GM08714 (cell line): ENCODE results near the gene CTBP2.

ENCODE experiments used
- H3K4me3 ChIP-seq: fragments of 200-500 bp; sonication (Bioruptor generic); 2 replicates; pipeline ENCODE4 v1.5.1; 2014; ENCODE audit warnings: mild to moderate bottlenecking, low read length, inconsistent platforms
- ZNF274 ChIP-seq: IDR thresholded peaks from 2 replicates; pipeline ENCODE4 v1.6.1; 2012; ENCODE audit warnings: mild to moderate bottlenecking, low read depth, low read length

The CTBP2 gene

DNA sequence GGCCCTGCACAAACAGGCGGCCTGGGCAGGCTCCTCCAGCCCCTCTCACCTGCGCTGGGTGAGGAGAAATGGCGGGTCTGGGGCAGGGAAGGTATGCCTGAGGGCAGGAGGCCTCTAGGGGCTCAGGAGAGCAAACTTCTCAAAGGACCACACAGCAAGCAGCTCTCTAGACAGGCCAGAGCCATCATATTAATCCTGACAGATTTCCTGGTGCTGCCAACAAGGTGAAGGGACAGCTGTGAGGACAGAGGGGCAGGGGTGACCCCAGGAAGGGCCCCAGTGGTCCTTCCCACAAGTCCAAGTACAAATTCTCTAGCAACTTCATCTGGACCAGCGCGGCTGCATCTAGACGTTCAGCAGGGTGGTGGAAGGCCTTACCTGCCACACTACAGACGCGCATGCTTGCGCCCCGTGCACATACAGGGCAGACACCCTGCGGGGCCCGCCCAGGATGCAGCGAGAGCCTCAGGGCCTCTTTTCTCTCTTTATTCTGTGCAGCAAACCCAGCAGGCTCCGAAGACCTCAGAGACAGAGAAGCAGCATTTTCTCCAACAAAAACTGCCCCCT lies 156.4 kb downstream of the CTBP2 start:
- H3K4me3 ChIP-seq: no peak overlapping the region
- TF ChIP-seq ZNF274: no peak

DNA sequence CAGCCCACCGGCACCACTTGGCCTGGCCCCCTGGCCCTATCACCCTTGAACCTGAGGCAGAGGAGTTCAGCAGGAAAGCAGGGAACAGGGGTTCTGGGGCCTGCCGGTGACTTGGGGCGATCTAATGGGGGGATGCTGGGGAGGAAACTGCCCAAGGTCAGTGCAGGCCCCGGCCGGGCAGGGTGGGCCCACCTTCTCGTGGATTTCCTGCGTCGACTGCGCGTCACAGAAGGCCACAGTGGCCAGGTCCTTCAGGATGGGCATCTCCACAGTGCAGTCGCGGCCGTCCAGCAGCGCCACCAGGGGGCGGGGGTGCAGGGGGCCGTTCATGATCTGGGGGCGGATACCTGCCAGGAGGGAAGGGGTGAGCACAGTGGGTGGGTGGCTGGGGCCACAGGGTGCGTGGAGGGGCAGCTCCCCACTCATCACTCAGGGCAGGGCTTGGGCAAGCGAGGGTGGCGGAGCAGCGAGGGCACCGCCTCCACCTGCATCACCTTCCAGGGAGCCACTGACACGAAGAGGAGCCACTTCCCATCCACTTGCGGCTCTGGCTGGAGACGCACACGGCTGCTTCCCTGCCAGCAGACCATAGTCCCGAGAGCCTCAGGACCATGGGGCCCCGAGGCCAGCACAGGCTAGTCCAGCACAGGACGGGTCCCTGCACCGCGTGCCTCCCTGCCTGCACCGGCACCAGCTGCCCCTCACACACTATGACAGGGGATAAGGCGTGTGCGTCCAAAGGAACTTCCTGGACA lies 157.0 kb downstream of the CTBP2 start:
- TF ChIP-seq ZNF274: no peak
- no peak overlapping the region for H3K4me3 ChIP-seq

DNA sequence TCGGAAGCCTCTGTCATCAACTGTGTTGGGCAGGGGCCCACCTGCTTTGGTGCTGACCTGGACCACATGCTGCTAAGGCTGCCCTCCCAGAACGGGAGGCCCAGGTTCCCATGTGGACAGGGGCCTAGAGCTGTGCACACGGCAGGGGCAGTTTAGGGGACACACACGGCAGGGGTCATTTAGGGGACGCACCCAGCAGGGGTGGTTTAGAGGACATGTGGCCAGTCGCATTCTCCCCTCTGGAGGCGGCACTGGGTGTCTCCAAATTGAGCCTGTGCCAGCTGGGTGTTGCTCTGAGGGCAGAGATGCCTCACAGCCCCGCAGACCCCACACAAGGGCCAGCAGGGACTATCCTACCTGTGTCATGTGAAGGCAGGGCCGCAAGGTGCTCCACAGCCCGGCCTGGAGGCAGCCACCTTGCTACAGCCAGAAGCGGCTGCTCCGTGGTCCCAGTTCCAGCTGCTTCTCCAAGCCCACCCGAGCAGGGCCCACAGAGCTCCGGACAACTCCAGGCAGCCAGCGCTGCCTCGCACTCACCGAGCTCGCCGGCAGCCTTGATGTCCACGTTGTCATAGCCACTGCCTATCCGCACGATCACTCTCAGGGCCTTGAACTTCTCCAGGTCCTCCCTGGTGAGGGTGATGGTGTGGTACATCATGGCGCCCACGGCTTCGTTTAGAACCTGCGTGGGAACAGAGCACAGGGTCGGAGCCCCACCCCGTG lies 157.8 kb downstream of the CTBP2 start:
- TF ChIP-seq ZNF274: no peak
- H3K4me3 ChIP-seq: no peak overlapping the region

DNA sequence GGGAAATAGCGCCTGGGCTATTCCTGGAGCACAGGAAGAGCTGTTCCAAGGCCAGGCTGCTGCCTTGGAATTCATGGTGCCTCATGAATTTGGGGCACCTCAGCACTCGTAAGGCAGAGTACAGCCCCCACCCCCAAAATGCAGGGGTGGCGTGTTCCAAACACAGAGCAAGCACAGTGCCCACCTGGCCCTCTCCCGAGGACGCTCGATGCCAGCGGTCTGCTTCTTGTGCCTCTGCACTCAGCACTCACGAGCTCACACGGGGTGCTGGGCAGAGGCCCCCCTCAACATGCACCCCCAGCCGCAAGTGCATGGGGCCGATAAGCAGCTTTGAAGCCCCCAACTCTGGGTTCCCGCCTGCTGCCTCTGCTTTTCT lies 158.3 kb downstream of the CTBP2 start:
- no peak for TF ChIP-seq ZNF274
- no peak overlapping the region for H3K4me3 ChIP-seq

DNA sequence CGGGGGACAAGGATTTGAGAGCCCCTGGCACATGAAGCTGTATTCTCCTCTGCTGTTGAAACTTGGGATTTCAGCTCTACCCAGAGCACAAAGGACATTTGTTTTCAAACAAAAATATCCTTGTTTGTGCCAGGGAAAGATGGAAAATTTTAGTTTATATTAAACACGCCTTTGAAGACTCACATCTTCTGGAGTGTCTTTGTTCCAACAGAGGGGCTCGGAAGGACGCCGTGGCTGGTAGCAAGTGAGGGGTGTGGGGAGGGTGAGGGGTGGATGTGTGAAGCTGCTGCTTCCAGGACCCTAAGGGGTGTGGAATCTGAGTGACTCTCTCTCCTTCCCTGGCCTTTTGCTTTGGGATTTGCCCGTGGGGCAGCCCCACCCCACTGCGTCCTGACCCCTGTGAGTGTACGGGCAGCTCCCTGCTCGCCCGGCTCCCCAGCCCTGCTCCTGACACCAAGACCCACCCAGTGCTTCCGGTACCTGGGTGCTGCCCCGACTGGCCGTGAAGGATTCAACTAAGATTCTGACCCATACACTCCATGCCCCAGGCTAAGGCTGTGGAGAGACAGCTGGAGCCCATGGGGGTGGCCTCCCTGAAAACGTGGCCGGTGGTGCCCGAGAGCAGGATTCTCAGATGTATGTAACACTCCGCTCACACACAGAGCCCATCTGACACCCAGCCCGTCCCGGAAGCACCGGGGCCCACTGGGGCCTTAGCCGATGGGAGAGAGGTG lies 158.9 kb downstream of the CTBP2 start:
- TF ChIP-seq ZNF274: no peak
- no peak overlapping the region for H3K4me3 ChIP-seq

DNA sequence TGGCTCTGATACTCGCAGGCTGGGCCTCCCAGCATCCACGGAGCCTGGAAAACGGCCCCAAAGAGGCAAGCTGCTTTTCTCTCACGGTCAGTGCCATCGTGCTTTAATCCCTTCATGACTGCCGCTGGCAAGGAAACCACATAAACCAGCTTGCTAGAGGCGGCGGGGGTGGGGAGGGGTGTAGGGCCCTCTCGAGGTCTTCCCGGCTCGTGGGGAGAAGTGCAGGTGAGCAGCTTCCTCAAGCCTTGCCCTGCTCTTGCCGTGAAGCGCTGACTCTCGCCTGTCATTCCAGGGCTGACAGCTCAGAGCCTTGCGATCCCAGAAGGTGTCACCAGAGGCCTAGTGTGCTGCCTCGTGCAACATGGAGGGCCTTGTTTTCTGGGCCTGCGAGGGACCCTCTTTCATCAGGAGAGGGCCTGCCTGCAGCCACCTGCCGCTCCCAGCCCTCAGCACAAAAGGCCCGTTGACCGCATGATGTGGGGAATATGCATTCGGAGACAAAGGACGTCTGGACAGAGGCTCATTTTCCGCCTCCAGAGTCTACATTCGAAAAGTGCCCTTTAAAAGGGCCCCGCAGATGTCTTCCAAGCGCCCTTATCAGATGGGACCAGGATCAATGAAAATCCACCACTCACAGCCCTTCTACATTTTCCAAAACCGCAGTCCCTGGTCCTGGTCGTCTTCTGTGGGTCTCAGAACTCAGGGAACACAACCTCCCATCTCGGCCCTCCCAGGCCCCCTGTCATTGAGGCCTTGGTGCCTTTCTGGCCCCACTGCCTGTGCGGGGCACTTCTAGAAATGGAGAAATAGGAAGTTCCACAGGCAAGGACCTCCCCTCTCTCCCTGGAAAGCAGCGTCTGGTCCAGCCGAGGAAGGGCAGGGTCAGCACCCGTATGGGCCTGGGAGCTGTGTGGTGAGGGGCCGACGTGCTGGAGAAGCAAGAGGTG lies 159.7 kb downstream of the CTBP2 start:
- no peak overlapping the region for H3K4me3 ChIP-seq
- no peak for TF ChIP-seq ZNF274

DNA sequence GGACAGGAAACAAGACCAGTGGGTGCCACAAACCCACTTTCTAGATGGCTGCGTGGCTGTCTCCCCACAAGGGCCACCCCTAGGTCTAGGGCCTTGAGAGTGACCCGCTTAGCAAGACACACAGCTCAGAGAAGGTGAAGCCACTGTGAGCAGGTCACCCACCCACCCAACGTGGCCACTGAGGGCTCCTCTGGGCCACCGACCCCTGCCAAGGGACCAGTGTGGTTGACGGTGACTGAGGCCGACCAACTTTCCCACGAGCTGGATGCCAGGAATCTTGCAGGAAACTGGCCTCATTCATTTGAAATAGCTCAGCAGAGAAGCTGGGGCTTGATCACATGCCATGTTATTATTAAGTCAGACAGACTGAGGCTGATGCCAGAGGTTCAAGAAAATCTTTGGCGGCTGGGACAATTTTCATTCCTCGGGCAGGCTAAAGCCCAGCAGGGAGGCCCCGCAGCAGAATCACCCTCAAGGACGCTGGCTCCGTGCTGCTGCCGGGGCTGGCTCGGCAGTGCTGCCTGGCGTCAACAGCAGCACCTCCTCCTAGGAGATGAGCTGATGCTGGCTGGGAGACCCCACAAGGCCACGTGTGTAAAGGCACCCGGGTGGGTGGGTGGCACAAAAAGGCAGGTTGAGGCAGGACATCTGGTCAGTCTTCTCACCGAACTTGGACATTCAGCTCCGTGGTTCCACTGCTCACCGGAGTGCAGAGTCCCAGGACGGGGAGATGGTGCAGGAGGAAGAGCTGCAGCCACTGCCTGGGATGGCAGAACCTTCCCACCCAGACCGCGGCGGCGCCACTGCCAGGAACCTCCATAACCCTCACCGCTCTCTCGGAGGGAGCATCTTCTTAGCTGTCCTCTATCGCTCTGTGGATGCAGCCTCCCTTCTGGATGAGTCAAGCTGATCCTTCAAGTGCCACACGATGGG lies 160.7 kb downstream of the CTBP2 start:
- no peak overlapping the region for H3K4me3 ChIP-seq
- no peak for TF ChIP-seq ZNF274

DNA sequence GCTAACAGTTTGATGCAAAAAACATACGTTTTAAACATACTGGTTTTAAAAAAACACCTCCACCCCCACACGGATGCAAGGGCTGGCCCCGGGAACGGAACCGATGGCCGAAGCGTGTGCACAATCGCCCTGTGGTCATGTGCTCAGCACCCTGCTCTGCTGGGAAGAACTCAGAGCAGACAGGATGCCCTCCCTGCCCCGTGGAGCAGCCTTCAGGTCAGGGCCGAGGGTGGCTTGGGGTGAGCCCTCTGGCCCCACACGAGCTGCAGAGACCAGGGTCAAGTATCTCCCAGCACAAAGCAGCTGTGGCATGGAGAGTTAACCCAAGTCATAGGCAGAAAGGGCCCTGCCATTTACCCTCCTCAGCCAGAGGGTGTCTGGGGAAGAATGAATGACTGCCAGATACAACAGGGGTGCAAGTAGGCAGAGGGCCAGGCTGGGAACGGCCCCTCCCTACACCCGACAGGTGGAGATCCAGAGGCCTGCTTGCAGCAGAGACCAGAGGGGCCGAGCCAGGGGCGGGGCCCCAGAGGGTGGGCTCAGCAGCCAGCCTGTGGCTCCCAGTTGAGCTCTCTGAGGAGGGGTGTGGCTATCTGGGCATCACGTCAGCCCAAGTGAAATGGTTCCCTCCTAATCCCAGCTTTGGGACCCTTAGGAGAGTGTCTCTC lies 161.6 kb downstream of the CTBP2 start:
- TF ChIP-seq ZNF274: no peak
- H3K4me3 ChIP-seq: no peak overlapping the region

DNA sequence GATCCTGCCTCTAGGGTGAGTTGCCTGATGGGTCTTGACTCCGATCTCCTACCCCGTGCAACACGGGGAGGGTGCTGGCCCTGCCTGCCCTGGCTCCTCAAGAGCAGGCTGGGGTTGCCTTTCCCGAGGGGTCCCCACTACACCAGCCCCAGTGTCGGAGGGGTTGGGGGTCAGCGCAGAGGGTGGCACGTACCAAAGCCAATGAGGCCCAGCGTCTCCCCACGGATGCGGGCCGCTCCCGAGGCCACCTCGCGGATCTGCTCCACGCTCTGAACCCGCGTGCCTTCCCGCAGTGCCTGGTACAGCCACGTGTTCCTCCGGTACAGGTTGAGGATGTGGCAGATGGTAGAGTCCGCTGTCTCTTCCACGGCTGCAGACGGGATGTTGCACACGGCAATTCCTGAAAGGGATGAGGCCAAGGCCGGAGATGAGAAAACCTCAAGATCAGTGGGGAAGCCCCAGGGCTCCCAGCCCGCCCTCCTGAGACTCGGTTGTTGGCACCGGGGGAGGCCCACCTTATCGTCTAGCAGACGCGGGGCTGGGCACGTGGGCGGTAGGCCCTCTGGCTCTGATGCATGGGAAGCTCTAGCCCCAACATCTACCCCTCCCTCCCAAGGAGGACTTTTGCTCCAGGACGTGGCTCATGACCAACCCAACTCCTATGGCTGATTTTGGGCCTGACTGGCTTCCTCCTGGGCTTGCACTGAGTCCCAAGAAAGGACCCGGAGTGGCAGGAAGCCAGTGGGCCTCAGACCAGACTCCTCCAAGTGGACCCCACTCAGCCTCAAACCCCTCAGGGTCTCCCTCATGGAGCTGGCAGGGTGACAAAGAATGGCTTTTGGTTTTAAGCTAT lies 162.4 kb downstream of the CTBP2 start:
- no peak overlapping the region for H3K4me3 ChIP-seq
- TF ChIP-seq ZNF274: no peak

DNA sequence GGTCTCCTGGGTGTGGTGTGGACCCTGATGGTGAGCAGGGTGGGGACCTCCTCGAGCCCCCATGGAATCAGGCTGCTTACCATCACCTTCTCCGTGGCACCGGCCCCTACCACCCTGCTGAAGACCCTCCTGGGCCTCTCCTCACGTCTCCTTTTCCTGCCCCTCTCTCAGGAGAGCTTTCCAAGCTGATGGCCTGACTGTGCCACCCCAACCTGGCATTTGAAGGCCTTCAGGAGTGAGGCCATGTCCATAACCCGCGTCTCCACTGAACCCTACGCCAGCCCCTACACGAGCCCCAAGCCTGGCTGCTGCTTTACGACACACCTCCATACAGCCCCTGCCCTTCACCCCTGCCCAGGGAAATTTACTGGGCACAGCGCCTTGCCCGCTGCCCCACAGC lies 163.1 kb downstream of the CTBP2 start:
- no peak overlapping the region for H3K4me3 ChIP-seq
- no peak for TF ChIP-seq ZNF274

DNA sequence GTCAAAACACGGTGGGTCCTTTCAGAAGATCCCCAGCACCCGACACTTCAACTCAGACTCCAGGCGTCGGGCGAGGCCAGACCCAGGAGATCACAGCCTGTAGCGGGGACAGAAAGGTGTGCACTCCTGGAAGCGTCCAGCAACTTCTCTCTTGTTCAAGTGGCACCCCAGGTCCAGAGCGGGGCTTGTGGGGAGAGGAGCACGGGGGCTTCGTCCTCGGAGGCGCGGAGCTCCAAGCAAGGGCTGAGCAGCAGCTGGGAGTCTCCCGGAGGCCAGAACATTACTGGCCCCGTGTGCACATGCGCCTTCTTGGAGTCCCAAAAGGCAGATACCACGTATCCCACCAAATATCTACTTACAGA lies 163.5 kb downstream of the CTBP2 start:
- no peak for TF ChIP-seq ZNF274
- no peak overlapping the region for H3K4me3 ChIP-seq
